ENCODE results near the gene ATG9B.
A peak's percentile ranks its signal among the peaks of the same experiment; 100 is the strongest.

The ATG9B gene

DNA sequence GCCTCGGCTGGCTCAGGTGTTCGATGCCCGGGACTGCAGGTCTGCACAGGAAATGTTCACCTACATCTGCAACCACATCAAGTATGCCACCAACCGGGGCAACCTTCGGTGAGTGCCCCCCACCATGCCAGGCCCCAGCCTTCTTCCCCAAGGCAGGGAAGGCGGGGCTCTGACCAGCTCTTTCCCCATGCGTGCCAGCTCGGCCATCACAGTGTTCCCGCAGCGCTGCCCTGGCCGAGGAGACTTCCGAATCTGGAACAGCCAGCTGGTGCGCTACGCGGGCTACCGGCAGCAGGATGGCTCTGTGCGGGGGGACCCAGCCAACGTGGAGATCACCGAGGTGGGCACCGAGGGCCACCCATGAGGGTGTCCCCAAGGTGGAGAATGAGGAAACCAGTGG lies 26.0 kb downstream of the ATG9B start:
- no peak for DNase-seq

- DNase-seq = no peak
Measured at GRCh38 chr7:150997817-150998216, 26.5 kb downstream of the ATG9B start.

GRCh38 chr7:150997075-150997511 lies 27.2 kb downstream of the ATG9B start:
- peak; percentile 30 for DNase-seq

DNA sequence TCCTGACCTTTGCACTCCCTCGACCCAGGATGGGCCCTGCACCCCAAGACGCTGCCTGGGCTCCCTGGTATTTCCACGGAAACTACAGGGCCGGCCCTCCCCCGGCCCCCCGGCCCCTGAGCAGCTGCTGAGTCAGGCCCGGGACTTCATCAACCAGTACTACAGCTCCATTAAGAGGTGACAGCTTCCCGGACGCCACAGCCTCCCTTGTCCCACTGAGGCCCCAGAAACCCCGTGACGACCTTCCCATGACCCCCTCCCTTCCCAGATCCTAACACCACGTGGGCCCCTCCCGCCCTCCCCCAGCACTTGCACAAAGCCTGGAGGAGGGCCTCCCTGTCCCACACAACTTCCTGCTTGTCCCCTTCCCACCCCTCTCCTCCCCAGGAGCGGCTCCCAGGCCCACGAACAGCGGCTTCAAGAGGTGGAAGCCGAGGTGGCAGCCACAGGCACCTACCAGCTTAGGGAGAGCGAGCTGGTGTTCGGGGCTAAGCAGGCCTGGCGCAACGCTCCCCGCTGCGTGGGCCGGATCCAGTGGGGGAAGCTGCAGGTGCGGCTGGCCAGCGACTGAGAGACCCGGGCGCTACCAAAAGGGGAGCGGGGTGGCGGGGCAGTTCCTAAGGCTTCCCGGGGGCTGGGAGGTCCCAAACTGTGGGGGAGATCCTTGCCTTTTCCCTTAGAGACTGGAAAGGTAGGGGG lies 27.8 kb downstream of the ATG9B start:
- peak; percentile 30 for DNase-seq

GRCh38 chr7:150994838-150995510 lies 29.3 kb downstream of the ATG9B start:
- DNase-seq = no peak

DNA sequence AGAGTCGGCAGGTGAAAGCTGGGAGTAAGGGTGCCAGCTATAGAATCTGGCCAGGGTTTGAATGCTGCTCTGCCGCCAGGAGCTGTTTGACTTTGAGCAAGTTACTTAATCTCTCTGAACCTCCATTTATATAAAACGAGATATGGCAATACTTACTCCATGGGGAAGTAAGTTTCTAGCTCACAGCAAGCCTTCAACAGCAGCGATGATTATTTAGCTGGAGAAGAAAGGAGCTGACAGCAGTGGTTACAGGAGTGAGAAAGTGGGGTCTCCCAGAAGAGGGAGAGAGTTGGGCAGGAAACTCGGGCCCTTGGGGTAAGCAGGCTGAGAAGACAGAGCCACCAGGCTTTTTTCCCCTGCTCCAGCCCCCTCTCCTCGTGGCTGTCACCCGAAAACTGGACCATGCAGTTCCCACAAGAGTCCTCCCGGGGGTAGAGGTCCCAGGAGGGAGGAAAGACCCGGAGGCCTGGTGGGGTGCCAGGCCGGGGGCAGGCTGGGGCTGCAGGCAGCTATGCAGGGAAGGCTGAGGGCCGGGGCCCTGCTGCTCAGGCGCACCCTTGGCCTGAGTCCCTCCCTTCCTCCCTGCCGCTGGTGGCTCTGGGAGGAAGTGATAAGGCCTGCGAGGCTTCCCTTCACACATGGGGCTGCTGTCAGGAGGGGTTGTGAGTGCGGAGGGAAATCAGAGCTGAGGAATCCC lies 30.0 kb downstream of the ATG9B start:
- DNase-seq = peak; percentile 86

- no peak for DNase-seq
Measured at GRCh38 chr7:150993511-150993910, 30.8 kb downstream of the ATG9B start.

- DNase-seq = peak; percentile 51
Measured at GRCh38 chr7:150992833-150993302, 31.4 kb downstream of the ATG9B start.

- no peak for DNase-seq
Measured at GRCh38 chr7:150992051-150992640, 32.1 kb downstream of the ATG9B start.

DNA sequence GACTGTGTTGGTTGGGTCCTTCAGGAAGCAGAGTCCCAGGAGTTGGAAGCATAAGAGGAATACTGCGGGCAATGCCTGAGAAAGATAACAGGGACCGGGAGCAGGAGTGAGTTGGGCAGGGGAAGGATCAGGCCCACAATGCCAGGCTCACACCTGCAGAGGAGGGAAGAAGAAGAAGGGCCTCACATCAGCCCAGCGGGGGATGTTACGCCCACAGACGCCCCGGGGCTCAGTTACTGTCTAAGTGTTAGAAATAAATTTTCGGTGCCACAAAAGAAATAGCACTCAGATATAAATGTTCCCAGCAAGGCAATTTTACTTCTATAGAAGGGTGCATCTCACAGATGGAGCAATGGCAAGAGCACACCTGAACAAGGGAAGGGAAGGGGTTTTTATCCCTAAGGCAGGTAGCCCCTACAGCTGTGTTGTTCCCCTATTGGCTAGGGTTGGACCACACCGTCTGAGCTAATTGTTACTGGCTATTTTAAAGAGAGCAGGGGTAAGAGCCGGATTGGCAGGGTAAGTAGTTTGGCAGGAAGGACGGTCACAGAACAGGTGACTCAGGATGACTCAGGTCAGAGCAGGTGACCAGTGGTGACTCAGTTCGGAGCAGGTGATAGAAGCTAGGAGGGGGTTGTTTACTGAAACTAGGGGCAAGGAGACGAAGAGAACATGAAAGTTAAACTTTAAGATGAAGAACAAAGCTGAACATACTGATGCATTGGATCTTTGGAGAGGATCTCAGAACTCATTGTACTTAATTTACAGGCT lies 33.7 kb downstream of the ATG9B start, which contains the start of gene NOS3:
TSS of gene NOS3 (plus strand) at position 602 of the 771 bp plus-strand sequence. CDS start 2,787 bp downstream, outside the sequence.
- DNase-seq = no peak

GRCh38 chr7:150989456-150989855 lies 34.8 kb downstream of the ATG9B start:
- DNase-seq = no peak

- DNase-seq = peak; percentile 60
Measured at GRCh38 chr7:150988230-150989226, 35.8 kb downstream of the ATG9B start.

- DNase-seq = no peak
Measured at GRCh38 chr7:150986556-150986955, 37.7 kb downstream of the ATG9B start.

DNA sequence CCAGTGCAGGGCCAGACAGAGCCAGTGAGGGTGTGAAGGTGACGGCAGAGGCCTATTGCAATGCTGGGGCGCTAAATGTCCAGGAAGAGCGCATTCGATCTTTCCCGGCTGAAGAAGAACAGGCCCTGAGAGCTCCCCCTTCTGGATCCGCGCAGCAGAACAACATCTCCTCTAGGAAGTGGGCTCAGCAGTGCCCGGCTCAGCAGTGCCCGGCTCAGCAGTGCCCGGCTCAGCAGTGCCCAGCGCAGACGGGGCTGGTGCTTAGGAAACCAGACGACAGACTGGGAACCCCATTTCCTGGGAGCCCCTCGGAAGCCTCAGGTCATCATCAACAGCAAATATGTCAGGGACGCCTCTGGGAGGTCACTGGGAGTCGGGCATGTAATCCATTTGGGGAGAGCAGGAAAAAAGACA lies 38.2 kb downstream of the ATG9B start:
- peak; percentile 67 for DNase-seq

DNA sequence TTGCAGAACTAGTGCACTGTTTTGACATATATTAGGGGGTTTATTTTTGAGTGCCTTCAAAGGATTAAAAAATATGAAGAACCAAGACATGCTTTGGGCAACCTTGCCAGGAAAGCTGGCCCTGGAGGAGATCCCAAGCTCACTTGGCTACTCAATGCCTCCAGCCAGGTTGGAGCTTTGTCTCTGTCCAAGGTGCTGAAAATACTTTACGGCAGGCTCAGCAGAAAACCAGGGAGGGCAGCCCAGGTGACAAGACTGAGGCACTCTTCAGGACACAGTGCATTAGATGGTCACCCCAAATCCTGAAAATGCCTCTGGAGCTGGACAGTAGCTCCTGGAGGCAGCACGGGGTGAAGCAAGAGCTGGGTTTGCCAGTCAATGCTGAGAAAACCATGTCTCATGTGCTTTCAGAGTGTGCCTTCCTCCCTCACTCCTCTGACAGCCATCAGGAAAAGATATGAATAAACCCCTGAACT lies 40.4 kb downstream of the ATG9B start:
- DNase-seq = peak; percentile 46

DNA sequence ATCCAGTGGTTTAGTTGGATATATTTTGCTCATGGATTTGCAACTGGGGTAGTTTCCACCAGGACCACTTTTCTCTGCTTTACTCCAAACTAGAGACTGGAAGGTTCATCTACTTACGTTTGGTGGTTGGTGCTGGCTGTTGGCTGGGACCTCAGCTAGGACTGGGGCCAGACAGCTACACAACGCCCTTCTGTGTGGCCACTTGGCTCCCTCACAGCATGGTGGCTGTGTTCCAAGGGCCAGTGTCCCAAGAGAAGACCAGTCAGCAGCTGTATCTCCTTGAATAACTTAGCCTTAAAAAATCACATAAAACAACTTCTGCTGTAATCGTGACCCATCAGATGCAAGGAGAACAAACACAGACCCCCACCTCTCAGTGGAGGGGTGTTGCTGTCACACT lies 41.9 kb downstream of the ATG9B start:
- DNase-seq = no peak

- DNase-seq = no peak
Measured at GRCh38 chr7:150981644-150982043, 42.6 kb downstream of the ATG9B start.

DNA sequence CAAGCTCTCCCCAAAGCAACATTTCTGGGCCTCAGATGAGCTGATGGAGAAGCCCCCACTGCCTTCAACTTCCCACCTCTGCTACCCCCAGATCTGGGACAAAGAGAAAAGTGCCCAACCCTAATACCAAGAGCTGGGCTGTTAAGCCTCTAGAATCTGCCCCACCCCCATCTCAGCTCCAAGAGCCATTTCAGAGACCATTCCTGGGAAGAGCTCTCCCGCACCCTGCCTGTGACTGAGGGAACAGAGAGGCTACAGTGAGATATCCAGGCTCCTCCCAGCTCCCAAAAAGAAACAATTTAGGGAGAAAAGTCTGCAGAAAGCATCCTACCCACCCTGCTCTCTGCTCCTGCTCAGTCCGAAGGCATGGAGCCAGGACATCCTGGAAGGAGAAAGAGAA lies 43.6 kb downstream of the ATG9B start:
- no peak for DNase-seq

DNA sequence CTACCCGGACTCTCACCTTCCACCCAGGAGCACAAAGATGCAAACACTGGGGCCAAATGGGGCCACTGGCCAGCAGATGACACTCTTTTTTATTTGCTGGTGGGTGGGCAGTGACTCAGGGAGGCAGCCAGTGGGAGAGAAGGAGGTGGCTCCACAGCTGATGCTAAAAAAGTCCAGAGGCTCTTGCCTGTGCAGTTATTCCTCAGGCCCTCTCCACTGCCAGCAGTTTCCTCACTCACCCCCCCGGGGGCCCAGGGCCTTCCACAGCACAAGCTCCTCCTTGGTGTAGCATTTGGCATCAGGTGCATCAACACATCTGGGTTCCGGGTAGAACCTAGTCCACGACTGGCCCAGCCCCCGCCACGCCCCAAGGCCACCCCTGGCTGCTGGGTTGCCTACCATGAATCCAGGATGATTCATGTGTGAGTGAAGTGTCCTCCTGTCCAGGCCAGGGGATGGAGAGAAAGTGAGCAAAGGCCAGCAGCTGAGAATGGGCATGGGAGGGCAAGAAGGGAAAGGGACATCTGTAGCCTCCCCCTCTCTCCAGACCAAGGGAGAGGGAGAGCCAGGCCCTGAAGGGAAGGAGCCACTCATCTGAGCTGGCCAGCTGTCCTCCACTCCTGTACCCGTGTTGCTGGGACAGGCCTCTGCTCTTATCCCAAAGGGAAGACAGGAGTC lies 44.4 kb downstream of the ATG9B start:
- no peak for DNase-seq

GRCh38 chr7:150978126-150978789 lies 46.0 kb downstream of the ATG9B start, which contains the start of gene KCNH2:
TSS of gene KCNH2 (minus strand) at chr7:150978321. CDS start at chr7:150977913, 408 bp downstream.
- DNase-seq = peak; percentile 63
